Right hindlimb (tissue), 1 donor: ENCODE measurements around the gene MAN2B2.

Experiments used
- DNase-seq: peaks from one replicate; pipeline ENCODE4 v3.0.0-alpha.2; 2018

MAN2B2 gene

DNA sequence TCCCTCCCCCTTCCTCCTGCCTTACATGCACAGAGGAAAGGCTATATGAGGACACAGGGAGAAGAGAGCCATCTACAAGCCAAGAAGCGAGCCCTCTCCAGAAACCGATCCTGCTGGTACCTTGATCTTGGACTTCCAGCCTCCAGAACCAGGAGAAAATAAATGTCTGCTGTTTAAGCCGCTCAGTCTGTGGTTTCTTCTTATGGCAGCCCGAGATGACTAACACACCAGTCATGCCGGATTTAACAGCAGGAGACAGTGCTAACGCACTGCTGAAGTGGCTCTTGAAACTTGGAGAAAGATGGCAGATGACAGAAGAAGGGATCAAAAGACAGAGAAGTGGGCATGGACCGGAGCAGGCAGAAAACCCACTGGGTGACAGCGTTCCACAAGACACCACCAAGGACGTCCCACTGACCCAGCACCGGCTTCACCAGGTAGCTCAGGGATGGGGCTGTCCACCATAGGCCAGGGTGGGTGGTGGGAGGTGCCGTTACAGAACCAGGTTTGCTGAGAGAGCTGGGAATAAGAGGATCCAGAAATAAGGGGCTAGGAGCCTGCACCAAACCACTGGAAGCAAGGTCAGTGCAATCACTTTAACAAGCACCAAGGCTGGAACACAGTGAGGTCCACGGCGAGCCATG lies 6.2 kb upstream of the MAN2B2 start:
- no peak for DNase-seq

GRCh38 chr4:6571608-6572007 lies 3.4 kb upstream of the MAN2B2 start:
- DNase-seq: no peak

- DNase-seq: no peak
These were observed 1.4 kb upstream of the MAN2B2 start for GRCh38 chr4:6573551-6573950.

GRCh38 chr4:6573986-6574746 lies 823 bp upstream of the MAN2B2 start:
- no peak for DNase-seq

DNA sequence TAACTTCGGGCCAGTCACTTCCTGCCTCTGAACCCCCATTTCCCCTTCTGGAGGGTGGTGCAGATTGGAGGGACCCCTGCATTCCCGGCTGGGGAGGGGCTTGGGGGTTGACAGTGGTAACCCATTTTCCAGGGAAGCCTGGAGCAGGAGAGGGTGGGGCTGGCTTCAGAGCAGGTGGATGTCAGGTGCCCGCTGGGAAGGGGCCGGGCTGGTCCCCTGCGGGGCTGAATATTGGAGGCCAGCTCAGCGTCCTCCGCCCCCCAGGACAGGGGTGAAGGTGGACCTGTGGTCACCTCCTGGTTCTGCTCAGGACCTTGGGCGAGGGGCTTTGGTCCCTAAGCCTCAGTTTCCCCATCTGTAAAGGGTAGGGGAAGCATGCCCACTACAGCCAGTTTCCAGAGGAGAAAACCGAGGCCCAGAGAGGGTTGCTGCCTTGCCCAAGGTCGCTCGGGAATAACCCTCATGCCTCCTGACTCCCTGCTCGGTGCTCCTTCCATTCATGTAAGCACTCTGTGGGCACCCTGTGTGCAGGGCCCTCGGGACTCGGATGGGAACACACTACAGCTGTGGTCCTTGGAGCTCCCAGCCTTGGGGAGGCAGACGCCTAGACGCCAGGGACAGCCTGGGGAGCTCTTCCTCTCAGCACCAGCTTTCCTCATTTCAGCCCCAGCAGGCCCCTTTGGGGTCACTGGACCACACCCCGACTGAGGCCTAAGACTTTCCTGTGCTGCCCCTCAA lies 683 bp downstream of the MAN2B2 start:
- DNase-seq: no peak

DNA sequence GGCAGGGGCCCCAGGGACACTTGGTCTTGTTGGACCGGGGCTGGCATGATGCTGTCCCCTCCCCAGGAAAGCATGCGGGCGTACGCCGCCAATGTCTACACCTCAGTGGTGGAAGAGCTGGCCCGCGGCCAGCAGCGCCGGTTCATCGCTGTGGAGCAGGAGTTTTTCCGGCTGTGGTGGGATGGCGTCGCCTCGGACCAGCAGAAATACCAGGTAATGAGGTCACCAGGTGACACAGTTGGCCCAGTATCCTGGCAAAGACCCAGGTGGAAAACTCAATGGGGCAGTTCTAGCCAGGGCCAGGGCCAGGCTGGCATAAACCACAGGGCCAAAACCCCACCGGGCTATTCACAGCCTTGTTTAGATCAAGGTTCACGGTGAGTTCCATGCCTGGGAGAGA lies 1.5 kb downstream of the MAN2B2 start:
- DNase-seq: no peak

DNA sequence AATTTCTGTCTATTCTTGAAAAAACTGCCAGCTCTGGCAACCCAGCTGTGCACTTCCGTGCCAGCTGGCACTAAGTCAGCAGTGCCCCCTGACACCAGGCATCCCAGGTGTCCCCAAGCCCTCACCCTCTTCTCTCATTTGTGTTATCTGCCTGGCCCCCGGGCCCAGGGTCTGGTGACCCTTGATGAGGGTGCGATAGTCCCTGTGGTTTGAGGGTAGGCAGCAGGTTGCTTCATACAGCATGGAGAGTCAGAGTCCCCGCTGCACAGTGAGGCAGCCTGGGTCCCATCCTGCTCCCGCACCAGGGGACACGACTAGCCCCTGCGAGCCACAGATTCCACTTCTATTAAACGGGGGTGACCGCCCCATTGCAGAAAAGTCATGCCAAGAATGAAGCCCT lies 1.9 kb downstream of the MAN2B2 start:
- no peak for DNase-seq

- no peak for DNase-seq
These were observed 2.4 kb downstream of the MAN2B2 start for GRCh38 chr4:6577409-6577808.

DNA sequence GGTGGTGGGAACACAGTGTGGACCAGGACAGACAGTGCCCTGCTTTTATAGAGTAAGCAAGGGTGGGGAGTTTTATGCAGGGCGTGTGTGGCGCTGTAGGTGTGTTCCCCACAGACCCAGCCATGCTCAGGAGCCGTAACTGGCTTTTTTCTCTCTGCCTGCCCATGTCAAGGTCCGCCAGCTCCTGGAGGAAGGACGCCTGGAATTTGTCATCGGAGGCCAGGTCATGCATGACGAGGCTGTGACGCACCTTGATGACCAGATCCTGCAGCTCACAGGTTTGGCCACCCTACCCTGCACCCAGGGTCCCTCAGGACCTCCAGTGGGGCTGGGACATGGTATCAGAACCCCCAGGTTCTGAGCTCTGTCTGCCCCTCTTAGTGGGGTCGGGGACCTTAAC lies 3.2 kb downstream of the MAN2B2 start:
- no peak for DNase-seq

GRCh38 chr4:6580353-6580752 lies 5.4 kb downstream of the MAN2B2 start:
- DNase-seq: no peak

DNA sequence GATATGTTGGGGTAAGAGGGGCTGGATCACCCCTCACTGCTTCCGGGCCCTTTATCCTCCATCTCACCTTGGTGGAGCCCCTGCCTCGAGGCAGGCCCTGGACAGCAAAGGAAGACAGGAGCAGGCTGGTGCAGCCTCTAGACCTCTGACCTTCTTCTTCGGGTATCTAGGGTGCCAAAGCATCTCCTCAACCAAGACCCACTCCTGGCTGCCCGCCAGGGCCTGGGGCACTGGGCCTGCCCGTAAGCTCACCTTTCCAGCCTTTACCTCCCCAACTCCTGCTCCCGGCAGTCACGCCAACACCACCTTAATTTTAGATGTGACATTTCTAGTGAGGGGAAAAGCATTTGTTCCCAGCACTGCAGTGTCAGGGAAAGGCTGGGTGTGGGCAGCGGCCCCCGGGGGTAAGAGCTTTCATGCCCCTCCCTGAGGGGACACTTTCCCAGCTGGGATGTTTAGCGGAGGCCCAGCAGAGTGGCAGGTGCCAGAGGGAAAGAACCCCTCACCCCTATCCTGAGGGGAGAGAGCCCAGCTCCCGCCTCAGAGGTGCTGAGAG lies 6.7 kb downstream of the MAN2B2 start:
- no peak for DNase-seq

- DNase-seq: no peak
These were observed 8.0 kb downstream of the MAN2B2 start for GRCh38 chr4:6582889-6583490.

DNA sequence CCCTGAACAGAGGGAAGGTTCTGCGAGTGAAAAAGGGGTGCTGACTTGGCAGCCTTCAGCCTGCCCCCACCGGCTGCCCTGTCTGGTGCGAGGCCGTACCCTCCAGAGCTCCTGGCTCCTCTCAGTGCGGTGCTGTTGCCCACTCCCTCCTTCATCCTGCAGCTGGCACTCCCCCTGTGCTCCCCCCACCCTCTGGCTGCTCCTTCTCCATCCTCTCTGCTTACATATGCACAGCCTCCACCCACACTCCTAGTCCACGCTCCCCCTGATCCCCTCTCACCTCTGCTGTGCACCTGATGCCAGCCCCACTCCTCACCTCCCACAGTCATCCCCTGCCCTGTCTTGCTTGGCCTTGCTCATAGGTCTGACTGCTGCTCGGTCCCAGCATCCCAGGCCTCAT lies 9.9 kb downstream of the MAN2B2 start:
- DNase-seq: no peak

GRCh38 chr4:6586715-6587325 lies 11.8 kb downstream of the MAN2B2 start:
- DNase-seq: no peak

GRCh38 chr4:6589444-6589843 lies 14.5 kb downstream of the MAN2B2 start:
- no peak for DNase-seq

DNA sequence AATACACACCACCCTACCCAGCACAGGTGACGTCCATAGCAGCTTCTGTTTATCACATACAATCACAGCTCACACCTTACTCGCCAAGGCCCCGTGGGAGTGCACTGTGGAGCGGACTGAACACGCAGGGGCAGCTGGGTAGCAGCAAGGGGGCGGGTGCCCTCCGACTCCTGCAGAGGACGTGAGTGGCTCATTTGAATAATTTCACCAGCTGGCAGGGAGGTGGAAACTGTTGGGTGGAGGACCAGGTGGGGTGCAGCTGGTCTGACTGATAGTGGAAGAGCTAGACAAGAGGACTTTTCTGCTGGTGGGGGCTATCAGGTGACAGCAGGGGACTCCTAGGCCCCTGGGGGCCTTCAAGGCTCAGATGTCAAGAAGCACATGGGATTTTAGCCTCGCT lies 16.3 kb downstream of the MAN2B2 start:
- no peak for DNase-seq

DNA sequence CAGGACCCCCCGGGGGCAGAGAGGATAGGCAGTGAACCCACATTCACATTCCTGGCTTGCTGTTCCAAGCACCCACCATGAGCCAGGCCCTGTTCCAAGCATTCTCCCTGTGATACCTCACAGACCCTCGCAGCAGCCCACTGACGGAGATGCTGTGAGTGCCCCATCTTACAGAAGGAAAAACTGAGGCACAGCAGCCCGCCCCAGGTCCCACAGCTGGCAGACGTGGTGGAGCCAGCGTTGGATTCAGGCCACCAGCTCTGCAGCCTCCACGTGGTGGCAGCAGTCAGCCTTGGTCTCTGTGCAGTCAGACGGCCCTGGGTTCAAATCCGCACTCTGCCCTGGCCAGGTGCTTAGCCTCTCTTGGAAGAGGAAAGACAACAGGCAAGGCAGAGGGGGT lies 16.8 kb downstream of the MAN2B2 start:
- no peak for DNase-seq

DNA sequence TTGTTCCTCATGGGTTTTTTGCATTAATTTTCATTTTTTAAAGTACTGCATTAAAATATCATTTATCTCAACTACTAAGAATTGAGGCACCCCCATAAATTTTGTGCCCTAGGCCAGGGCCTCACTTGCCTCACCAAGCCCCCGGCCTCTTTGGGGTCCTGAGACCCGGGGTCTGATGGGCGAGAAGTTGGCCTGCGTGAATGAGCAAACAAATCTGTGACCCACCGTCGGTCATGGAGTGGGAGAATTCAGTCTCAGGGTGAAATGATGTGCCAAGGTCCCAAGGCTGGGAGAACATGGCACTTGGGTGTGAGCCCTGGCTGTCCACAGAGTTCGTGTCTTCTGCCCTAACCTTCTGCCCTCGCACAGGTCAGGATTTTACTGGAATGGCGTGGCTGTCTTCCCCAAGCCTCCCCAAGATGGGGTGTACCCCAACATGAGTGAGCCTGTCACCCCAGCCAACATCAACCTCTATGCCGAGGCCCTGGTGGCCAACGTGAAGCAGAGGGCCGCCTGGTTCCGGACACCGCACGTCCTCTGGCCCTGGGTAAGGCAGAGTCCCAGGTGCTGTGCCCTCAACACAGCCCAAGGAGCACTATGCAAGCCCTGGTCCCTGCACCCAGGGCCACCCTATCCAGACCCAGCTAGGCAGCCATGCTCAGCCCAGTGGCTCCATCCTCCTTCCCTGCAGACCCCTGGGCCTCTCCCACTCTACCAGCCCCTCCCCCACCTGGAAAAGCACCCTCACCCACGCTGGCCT lies 18.0 kb downstream of the MAN2B2 start:
- DNase-seq: no peak

GRCh38 chr4:6594341-6594740 lies 19.4 kb downstream of the MAN2B2 start:
- no peak for DNase-seq

- no peak for DNase-seq
These were observed 19.9 kb downstream of the MAN2B2 start for GRCh38 chr4:6594826-6595355.

DNA sequence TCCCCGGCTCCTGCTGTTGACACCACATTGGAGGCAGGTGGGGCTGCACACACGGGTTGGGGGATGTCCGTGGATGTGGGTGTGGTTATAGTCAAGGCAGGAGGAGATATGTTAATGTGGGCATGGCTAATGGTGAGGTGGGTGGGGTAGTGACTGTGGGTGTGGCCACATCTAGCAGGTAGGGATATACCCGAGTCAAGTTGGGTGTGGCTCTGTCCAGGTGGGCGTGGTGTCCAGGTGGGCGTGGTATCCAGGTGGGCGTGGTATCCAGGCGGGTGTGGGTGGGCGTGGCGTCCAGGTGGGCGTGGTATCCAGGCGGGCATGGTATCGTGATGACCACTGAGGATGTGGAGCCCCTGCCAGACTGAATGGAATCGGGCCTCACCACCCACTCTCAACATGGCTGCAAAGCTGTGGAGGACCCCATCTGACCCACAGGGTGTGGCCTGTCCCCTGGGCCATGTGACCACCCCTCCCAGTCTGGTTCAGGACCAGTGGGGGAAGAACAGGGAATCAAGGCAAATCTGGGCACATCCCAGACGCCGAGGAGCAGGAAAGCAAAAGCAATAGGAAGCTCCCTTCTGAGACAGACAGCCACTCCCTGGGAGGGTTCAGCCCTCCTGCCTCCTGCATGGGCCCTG lies 21.0 kb downstream of the MAN2B2 start:
- no peak for DNase-seq
